Activated CD4-positive, alpha-beta memory T cell treated with anti-CD3 and anti-CD28 coated beads, Interleukin-2, amount 10 ng/mL, durations not matched to agents 7 days and 5 days (primary cell): Measurements from ENCODE around the gene MAP3K3. TPM values are rescaled to one million over a fixed set of nuclear protein-coding genes. Genes with fewer than 3 reads are reported as not detected.

Source experiments
- CTCF ChIA-PET: fragments of 350-600 bp; sonication (Branson Sonifier 250); formaldehyde crosslinking; loops from one replicate; lab custom pipeline; 2021; ENCODE audit warnings: antibody characterized with exemption, inconsistent platforms; lab: Charles Lee
- POLR2A ChIA-PET: fragments of 350-600 bp; sonication (Branson Sonifier 250); formaldehyde crosslinking; loops from one replicate; lab custom pipeline; 2021; ENCODE audit warnings: antibody characterized with exemption; lab: Charles Lee
- DNase-seq: peaks from one replicate; pipeline ENCODE4 v3.0.0-alpha.2; 2020
- H3K27ac Mint-ChIP-seq: one replicate; pipeline ENCODE4 v1.8.0; 2021; ENCODE audit warnings: mild to moderate bottlenecking, mixed read lengths
- H3K27me3 Mint-ChIP-seq: one replicate; pipeline ENCODE4 v1.8.0; 2021; ENCODE audit warnings: mixed read lengths
- H3K36me3 Mint-ChIP-seq: one replicate; pipeline ENCODE4 v1.8.0; 2021; ENCODE audit warnings: low read depth, mixed read lengths
- H3K4me1 Mint-ChIP-seq: one replicate; pipeline ENCODE4 v1.8.0; 2021; ENCODE audit warnings: mixed read lengths
- H3K4me3 Mint-ChIP-seq: one replicate; pipeline ENCODE4 v1.8.0; 2021; ENCODE audit warnings: mild to moderate bottlenecking, mixed read lengths
- H3K9me3 Mint-ChIP-seq: one replicate; pipeline ENCODE4 v1.8.0; 2021; ENCODE audit warnings: mixed read lengths
- total RNA-seq, 2 experiments: library from RNA; stranded (reverse); gene quantifications; one replicate each; pipeline ENCODE4 v1.2.3, GENCODE V29; 2021

Gene MAP3K3
- total RNA-seq, 2 experiments from 2014 or later = 46.5 to 47.8 TPM

GRCh38 chr17:63697341-63698286 lies 75.4 kb downstream of the MAP3K3 start:
- ChIA-PET POLR2A (interaction anchor here (0.9 to 12.5 kb wide), 35 partner anchors 11 to 323 kb away, joined by 3 to 178 read pairs (median 5); partner anchors contain the start of genes ACE, CCDC47, DCAF7 and DDX42), CTCF (interaction anchor here (0.7 to 5.3 kb wide), 20 partner anchors 9 to 272 kb away, joined by 3 to 65 read pairs (median 5); partner anchors contain the start of genes CCDC47, DDX42 and MAP3K3)
- Mint-ChIP-seq H3K36me3 (peaks cover 56% of the 10 kb centered on the region), H3K27me3 (no peaks in the 10 kb centered on the region), H3K4me3 (peak overlapping the region; percentile 96), H3K4me1 (peaks cover 48% of the 10 kb centered on the region), H3K9me3 (no peaks in the 10 kb centered on the region), H3K27ac (peak overlapping the region; percentile 96)
- peak; percentile 89 for DNase-seq

- Mint-ChIP-seq H3K9me3 (no peaks in the 10 kb centered on the region), H3K27ac (peak overlapping the region; percentile 96), H3K36me3 (peaks cover 61% of the 10 kb centered on the region), H3K4me3 (peak overlapping the region; percentile 96), H3K4me1 (peaks cover 56% of the 10 kb centered on the region), H3K27me3 (no peaks in the 10 kb centered on the region)
- POLR2A ChIA-PET = interaction anchor here (0.9 to 12.5 kb wide), 28 partner anchors 11 to 807 kb away, joined by 3 to 178 read pairs (median 5); partner anchors contain the start of genes ACE, CCDC47, DCAF7 and DDX42
- peak; percentile 42 for DNase-seq
- CTCF ChIA-PET = interaction anchor here (0.7 to 5.3 kb wide), 18 partner anchors 8 to 273 kb away, joined by 3 to 65 read pairs (median 5); partner anchors contain the start of genes CCDC47, DDX42 and MAP3K3
Observed at GRCh38 chr17:63698381-63698885, 76.2 kb downstream of the MAP3K3 start.

GRCh38 chr17:63698886-63699637 lies 76.8 kb downstream of the MAP3K3 start:
- CTCF ChIA-PET = interaction anchor here (0.6 to 5.3 kb wide), 14 partner anchors 8 to 904 kb away, joined by 3 to 65 read pairs (median 4); partner anchors contain the start of genes CCDC47, DDX42 and MAP3K3

GRCh38 chr17:63699638-63700527 lies 77.7 kb downstream of the MAP3K3 start, which contains the start of gene LIMD2:
TSS of gene LIMD2 (minus strand) at chr17:63700125. CDS start at chr17:63699298, 827 bp downstream.
- Mint-ChIP-seq H3K9me3 (no peaks in the 10 kb centered on the region), H3K27me3 (no peaks in the 10 kb centered on the region), H3K27ac (peak within 1 kb of the TSS; percentile 99), H3K4me3 (peak within 1 kb of the TSS; percentile 96), H3K4me1 (peaks cover 66% of the 10 kb centered on the region), H3K36me3 (peaks cover 62% of the 10 kb centered on the region)
- DNase-seq = peak; percentile 82
- CTCF ChIA-PET = interaction anchor here (1.7 to 1.9 kb wide), 2 partner anchors 43 to 74 kb away, joined by 4 to 6 read pairs; partner anchors contain the start of genes CCDC47 and DDX42
- POLR2A ChIA-PET = interaction anchor here (0.7 to 12.5 kb wide), 14 partner anchors 12 to 260 kb away, joined by 3 to 178 read pairs (median 6); partner anchors contain the start of genes CCDC47, DCAF7, DDX42 and MAP3K3

More at GRCh38 chr17:63698886-63699637, 76.8 kb downstream of the MAP3K3 start:
- Mint-ChIP-seq H3K4me1 (peaks cover 63% of the 10 kb centered on the region), H3K27ac (peak overlapping the region; percentile 96), H3K36me3 (peaks cover 63% of the 10 kb centered on the region), H3K4me3 (peak overlapping the region; percentile 96), H3K9me3 (no peaks in the 10 kb centered on the region), H3K27me3 (no peaks in the 10 kb centered on the region)
- POLR2A ChIA-PET = interaction anchor here (0.9 to 12.5 kb wide), 31 partner anchors 10 to 807 kb away, joined by 3 to 178 read pairs (median 6); partner anchors contain the start of genes ACE, CCDC47, DCAF7 and DDX42
- DNase-seq = peak; percentile 90

GRCh38 chr17:63700528-63701455 lies 78.6 kb downstream of the MAP3K3 start:
- CTCF ChIA-PET = interaction anchor here (0.8 to 2.3 kb wide), 4 partner anchors 9 to 148 kb away, joined by 4 to 17 read pairs (median 6); partner anchors contain the start of genes CCDC47 and DDX42
- POLR2A ChIA-PET = interaction anchor here (0.7 to 12.5 kb wide), 26 partner anchors 7 to 805 kb away, joined by 3 to 178 read pairs (median 5); partner anchors contain the start of genes CCDC47, DCAF7, DDX42 and MAP3K3

GRCh38 chr17:63701456-63701820 lies 79.2 kb downstream of the MAP3K3 start:
- DNase-seq = no peak
- Mint-ChIP-seq H3K4me3 (peak overlapping the region; percentile 87), H3K36me3 (peaks cover 66% of the 10 kb centered on the region)

More at GRCh38 chr17:63700528-63701455, 78.6 kb downstream of the MAP3K3 start:
- Mint-ChIP-seq H3K27me3 (no peaks in the 10 kb centered on the region), H3K4me3 (peak overlapping the region; percentile 87), H3K36me3 (peaks cover 64% of the 10 kb centered on the region), H3K27ac (peak overlapping the region; percentile 99), H3K9me3 (no peaks in the 10 kb centered on the region), H3K4me1 (peaks cover 67% of the 10 kb centered on the region)
- peak; percentile 65 for DNase-seq

GRCh38 chr17:63701868-63702720 lies 79.9 kb downstream of the MAP3K3 start:
- peaks cover 60% of the 10 kb centered on the region for H3K36me3 Mint-ChIP-seq
- peak overlapping the region; percentile 99 for H3K27ac Mint-ChIP-seq
- H3K9me3 Mint-ChIP-seq = no peaks in the 10 kb centered on the region
- POLR2A ChIA-PET = interaction anchor here (0.6 to 12.5 kb wide), 25 partner anchors 9 to 803 kb away, joined by 3 to 178 read pairs (median 3); partner anchors contain the start of genes CCDC47, DCAF7, DDX42 and MAP3K3
- H3K4me1 Mint-ChIP-seq = peaks cover 68% of the 10 kb centered on the region
- no peaks in the 10 kb centered on the region for H3K27me3 Mint-ChIP-seq
- CTCF ChIA-PET = interaction anchor here (0.9 to 2.3 kb wide), 7 partner anchors 8 to 137 kb away, joined by 3 to 17 read pairs (median 4); partner anchors contain the start of genes CCDC47 and DDX42
- DNase-seq = peak; percentile 85
- H3K4me3 Mint-ChIP-seq = peak overlapping the region; percentile 87

More at GRCh38 chr17:63701456-63701820, 79.2 kb downstream of the MAP3K3 start:
- no peaks in the 10 kb centered on the region for H3K9me3 Mint-ChIP-seq
- H3K4me1 Mint-ChIP-seq = peaks cover 68% of the 10 kb centered on the region
- POLR2A ChIA-PET = interaction anchor here (0.7 to 12.5 kb wide), 24 partner anchors 8 to 804 kb away, joined by 3 to 178 read pairs (median 5); partner anchors contain the start of genes CCDC47, DCAF7, DDX42 and MAP3K3
- no peaks in the 10 kb centered on the region for H3K27me3 Mint-ChIP-seq
- H3K27ac Mint-ChIP-seq = peak overlapping the region; percentile 99
- CTCF ChIA-PET = interaction anchor here (0.8 to 2.3 kb wide), 4 partner anchors 9 to 147 kb away, joined by 4 to 17 read pairs (median 6); partner anchors contain the start of genes CCDC47 and DDX42

GRCh38 chr17:63702721-63703015 lies 80.5 kb downstream of the MAP3K3 start:
- Mint-ChIP-seq H3K9me3 (no peaks in the 10 kb centered on the region), H3K27me3 (no peaks in the 10 kb centered on the region), H3K27ac (peak overlapping the region; percentile 99), H3K4me3 (peak overlapping the region; percentile 87), H3K36me3 (peaks cover 58% of the 10 kb centered on the region), H3K4me1 (peaks cover 66% of the 10 kb centered on the region)
- CTCF ChIA-PET = interaction anchor here (0.9 to 2.3 kb wide), 5 partner anchors 7 to 136 kb away, joined by 3 to 17 read pairs (median 3); partner anchors contain the start of gene CCDC47
- POLR2A ChIA-PET = interaction anchor here (0.6 to 12.5 kb wide), 18 partner anchors 9 to 277 kb away, joined by 3 to 178 read pairs (median 3); partner anchors contain the start of genes CCDC47, DDX42, MAP3K3 and SMARCD2
- DNase-seq = no peak

GRCh38 chr17:63703029-63703428 lies 80.8 kb downstream of the MAP3K3 start:
- no peaks in the 10 kb centered on the region for H3K27me3 Mint-ChIP-seq
- DNase-seq = no peak
- no peaks in the 10 kb centered on the region for H3K9me3 Mint-ChIP-seq
- peak overlapping the region; percentile 99 for H3K27ac Mint-ChIP-seq
- POLR2A ChIA-PET = interaction anchor here (0.6 to 12.5 kb wide), 17 partner anchors 9 to 278 kb away, joined by 3 to 178 read pairs (median 3); partner anchors contain the start of genes CCDC47, DDX42, MAP3K3 and SMARCD2
- H3K4me1 Mint-ChIP-seq = peaks cover 64% of the 10 kb centered on the region
- CTCF ChIA-PET = interaction anchor here (0.9 to 1.3 kb wide), 4 partner anchors 9 to 136 kb away, joined by 3 to 4 read pairs (median 3); partner anchors contain the start of gene CCDC47
- H3K4me3 Mint-ChIP-seq = peak overlapping the region; percentile 87
- H3K36me3 Mint-ChIP-seq = peaks cover 54% of the 10 kb centered on the region
